Measurements from ENCODE around the gene ATP8A1.

ATP8A1 gene

GRCh38 chr4:42625329-42625728 is 31.6 kb downstream of the ATP8A1 start:
- DNase-seq (ENCODE audit: low read depth): no peak

GRCh38 chr4:42624551-42624950 is 32.4 kb downstream of the ATP8A1 start:
- no peak for DNase-seq (ENCODE audit: low read depth)

GRCh38 chr4:42618023-42618422 is 38.9 kb downstream of the ATP8A1 start:
- no peak for DNase-seq (ENCODE audit: low read depth)

- DNase-seq (ENCODE audit: low read depth): no peak
These were observed 39.9 kb downstream of the ATP8A1 start for GRCh38 chr4:42617030-42617429.

- no peak for DNase-seq (ENCODE audit: low read depth)
These were observed 40.3 kb downstream of the ATP8A1 start for GRCh38 chr4:42616572-42616971.

GRCh38 chr4:42615131-42615763 is 41.7 kb downstream of the ATP8A1 start:
- DNase-seq (ENCODE audit: low read depth): no peak

GRCh38 chr4:42612898-42613297 is 44.0 kb downstream of the ATP8A1 start:
- no peak for DNase-seq (ENCODE audit: low read depth)

GRCh38 chr4:42610941-42611340 is 46.0 kb downstream of the ATP8A1 start:
- no peak for DNase-seq (ENCODE audit: low read depth)

- DNase-seq (ENCODE audit: low read depth): no peak
These were observed 47.9 kb downstream of the ATP8A1 start for GRCh38 chr4:42609051-42609450.

GRCh38 chr4:42608551-42608950 is 48.4 kb downstream of the ATP8A1 start:
- DNase-seq (ENCODE audit: low read depth): no peak

- no peak for DNase-seq (ENCODE audit: low read depth)
These were observed 49.7 kb downstream of the ATP8A1 start for GRCh38 chr4:42607011-42607726.

GRCh38 chr4:42605264-42605663 is 51.6 kb downstream of the ATP8A1 start:
- DNase-seq (ENCODE audit: low read depth): no peak

- DNase-seq (ENCODE audit: low read depth): no peak
These were observed 53.0 kb downstream of the ATP8A1 start for GRCh38 chr4:42603862-42604261.

GRCh38 chr4:42600578-42600977 is 56.3 kb downstream of the ATP8A1 start:
- DNase-seq (ENCODE audit: low read depth): no peak

GRCh38 chr4:42596918-42597317 is 60.0 kb downstream of the ATP8A1 start:
- DNase-seq (ENCODE audit: low read depth): no peak

GRCh38 chr4:42594888-42595287 is 62.0 kb downstream of the ATP8A1 start:
- no peak for DNase-seq (ENCODE audit: low read depth)

- DNase-seq (ENCODE audit: low read depth): no peak
These were observed 68.0 kb downstream of the ATP8A1 start for GRCh38 chr4:42588909-42589308.

- no peak for DNase-seq (ENCODE audit: low read depth)
These were observed 70.1 kb downstream of the ATP8A1 start for GRCh38 chr4:42586775-42587174.

- no peak for DNase-seq (ENCODE audit: low read depth)
These were observed 77.0 kb downstream of the ATP8A1 start for GRCh38 chr4:42579903-42580302.

GRCh38 chr4:42578187-42578586 is 78.7 kb downstream of the ATP8A1 start:
- DNase-seq (ENCODE audit: low read depth): no peak

GRCh38 chr4:42574870-42575430 is 82.0 kb downstream of the ATP8A1 start:
- DNase-seq (ENCODE audit: low read depth): no peak

GRCh38 chr4:42573249-42573648 is 83.7 kb downstream of the ATP8A1 start:
- no peak for DNase-seq (ENCODE audit: low read depth)

- no peak for DNase-seq (ENCODE audit: low read depth)
These were observed 86.7 kb downstream of the ATP8A1 start for GRCh38 chr4:42570221-42570620.
